ENCODE results near the gene CLDN9.

DNA sequence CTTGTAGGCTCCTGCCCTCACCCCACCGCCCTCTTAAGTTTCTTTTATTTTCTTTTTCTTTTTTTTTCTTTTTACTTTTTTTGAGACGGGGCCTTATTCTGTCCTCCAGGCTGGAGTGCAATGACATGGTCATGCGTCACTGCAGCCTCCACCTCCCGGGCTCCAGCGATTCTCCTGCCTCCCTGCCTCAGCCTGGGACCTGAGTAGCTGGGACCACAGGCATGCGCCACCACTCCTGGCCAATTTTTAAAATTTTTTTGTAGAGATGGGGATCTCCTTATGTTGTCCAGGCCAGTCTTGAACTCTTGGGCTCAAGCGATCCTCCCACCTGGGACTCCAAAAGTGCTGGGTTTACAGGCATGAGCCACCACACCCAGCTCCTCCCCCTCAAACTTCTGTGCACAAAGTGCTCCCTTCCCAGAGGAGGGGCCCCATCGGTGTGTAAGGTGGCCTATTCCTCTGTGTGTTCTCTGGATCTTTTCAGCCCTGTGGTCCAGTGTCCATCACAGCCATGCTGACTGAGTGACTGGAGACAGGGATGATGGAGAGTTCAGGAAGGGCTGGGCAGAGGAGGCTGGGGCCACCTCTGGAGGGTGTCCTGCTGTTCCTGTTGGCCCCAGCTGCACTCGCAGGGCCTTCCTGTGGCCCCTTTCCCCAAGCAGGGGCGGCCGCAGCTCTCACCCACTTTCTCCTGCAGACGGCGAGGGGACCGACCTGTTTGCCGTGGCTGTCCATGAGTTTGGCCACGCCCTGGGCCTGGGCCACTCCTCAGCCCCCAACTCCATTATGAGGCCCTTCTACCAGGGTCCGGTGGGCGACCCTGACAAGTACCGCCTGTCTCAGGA lies 43.8 kb downstream of the CLDN9 start:
- TF ChIP-seq, protein P1, sequence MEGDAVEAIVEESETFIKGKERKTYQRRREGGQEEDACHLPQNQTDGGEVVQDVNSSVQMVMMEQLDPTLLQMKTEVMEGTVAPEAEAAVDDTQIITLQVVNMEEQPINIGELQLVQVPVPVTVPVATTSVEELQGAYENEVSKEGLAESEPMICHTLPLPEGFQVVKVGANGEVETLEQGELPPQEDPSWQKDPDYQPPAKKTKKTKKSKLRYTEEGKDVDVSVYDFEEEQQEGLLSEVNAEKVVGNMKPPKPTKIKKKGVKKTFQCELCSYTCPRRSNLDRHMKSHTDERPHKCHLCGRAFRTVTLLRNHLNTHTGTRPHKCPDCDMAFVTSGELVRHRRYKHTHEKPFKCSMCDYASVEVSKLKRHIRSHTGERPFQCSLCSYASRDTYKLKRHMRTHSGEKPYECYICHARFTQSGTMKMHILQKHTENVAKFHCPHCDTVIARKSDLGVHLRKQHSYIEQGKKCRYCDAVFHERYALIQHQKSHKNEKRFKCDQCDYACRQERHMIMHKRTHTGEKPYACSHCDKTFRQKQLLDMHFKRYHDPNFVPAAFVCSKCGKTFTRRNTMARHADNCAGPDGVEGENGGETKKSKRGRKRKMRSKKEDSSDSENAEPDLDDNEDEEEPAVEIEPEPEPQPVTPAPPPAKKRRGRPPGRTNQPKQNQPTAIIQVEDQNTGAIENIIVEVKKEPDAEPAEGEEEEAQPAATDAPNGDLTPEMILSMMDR (IDR thresholded peaks at IDR 0.05; ENCODE audit: insufficient read depth, low read depth, low read length) = no peak
- TF ChIP-seq EZH2 (IDR thresholded peaks at IDR 0.05; ENCODE audit: insufficient read depth, low read length) = no peak

Measured in astrocyte (in vitro differentiated cells and primary cell).